CD4-positive, alpha-beta T cell (primary cell): Measurements from ENCODE around the gene R3HDM4. TPM values are rescaled to one million over a fixed set of nuclear protein-coding genes. Genes with fewer than 3 reads are reported as not detected.

Source experiments
- ATAC-seq: fragments of 200-7000 bp; cut with Tn5 transposase; one replicate; pipeline ENCODE4 v1.10.0; 2022; ENCODE audit warnings: mild to moderate bottlenecking; ENCODE audit not compliant: poor library complexity
- CTCF ChIA-PET: fragments of 350-600 bp; sonication (Branson Sonifier 250); formaldehyde crosslinking; loops from one replicate; lab custom pipeline; 2021; ENCODE audit warnings: antibody characterized with exemption, inconsistent platforms; lab: Charles Lee
- POLR2A ChIA-PET: fragments of 350-600 bp; sonication (Branson Sonifier 250); formaldehyde crosslinking; loops from one replicate; lab custom pipeline; 2021; ENCODE audit warnings: antibody characterized with exemption, inconsistent platforms; lab: Charles Lee
- DNase-seq, 14 experiments: peaks; one replicate each; pipeline ENCODE4 v3.0.0-alpha.2; 2013 to 2020; ENCODE audit warnings: mixed read lengths in 2 of 14
- H3K27ac ChIP-seq, 2 donors: one replicate each; pipeline versions ENCODE4 v1.5.1 to v1.7.0; 2013; ENCODE audit warnings: low read length in 2 of 2, low read depth in 1 of 2, mild to moderate bottlenecking in 1 of 2
- H3K27me3 ChIP-seq, 2 experiments: 1 replicate in 1 of 2; 2 replicates in 1 of 2; pipeline versions ENCODE4 v1.6.1 to v1.7.0; 2013; ENCODE audit warnings: low read length in 2 of 2, control low read depth in 1 of 2, mild to moderate bottlenecking in 1 of 2, moderate library complexity in 1 of 2; ENCODE audit not compliant: insufficient read depth in 2 of 2, control insufficient read depth in 1 of 2
- H3K36me3 ChIP-seq: one replicate; pipeline ENCODE4 v1.6.1; 2013; ENCODE audit warnings: low read length, control low read depth; ENCODE audit not compliant: insufficient read depth
- H3K4me1 ChIP-seq: one replicate; pipeline ENCODE4 v1.6.1; 2013; ENCODE audit warnings: low read length, control low read depth; ENCODE audit not compliant: insufficient read depth
- H3K4me3 ChIP-seq: one replicate; pipeline ENCODE4 v1.5.1; 2013; ENCODE audit warnings: mild to moderate bottlenecking, low read length, moderate library complexity
- H3K9me3 ChIP-seq, 2 experiments: 1 replicate in 1 of 2; 2 replicates in 1 of 2; pipeline versions ENCODE4 v1.6.1 to v1.7.0; 2013; ENCODE audit warnings: low read length in 2 of 2, mild to moderate bottlenecking in 2 of 2, control low read depth in 1 of 2, moderate library complexity in 1 of 2; ENCODE audit not compliant: control insufficient read depth in 1 of 2, insufficient read depth in 1 of 2
- H3K27ac Mint-ChIP-seq: one replicate; pipeline ENCODE4 v1.8.0; 2020; ENCODE audit warnings: mixed read lengths
- H3K27me3 Mint-ChIP-seq: one replicate; pipeline ENCODE4 v1.8.0; 2021; ENCODE audit warnings: mixed read lengths
- H3K36me3 Mint-ChIP-seq: one replicate; pipeline ENCODE4 v1.8.0; 2021; ENCODE audit warnings: low read depth, mixed read lengths
- H3K4me1 Mint-ChIP-seq: one replicate; pipeline ENCODE4 v1.8.0; 2021; ENCODE audit warnings: low read depth, mixed read lengths
- H3K4me3 Mint-ChIP-seq: one replicate; pipeline ENCODE4 v1.8.0; 2020; ENCODE audit warnings: mild to moderate bottlenecking, mixed read lengths
- H3K9me3 Mint-ChIP-seq: one replicate; pipeline ENCODE4 v1.8.0; 2020; ENCODE audit warnings: mixed read lengths
- CTCF ChIP-seq: fragments of 200-600 bp; IDR thresholded peaks from one replicate; pipeline ENCODE4 v1.8.0; 2022; ENCODE audit warnings: antibody characterized with exemption, mild to moderate bottlenecking
- intact Hi-C, 2 experiments: fragments of 100-400 bp; cut with DNase I in 1 of 2; cut with micrococcal nuclease in 1 of 2; formaldehyde crosslinking; loops; one replicate each; pipeline versions ENCODE4 v1.15.1 to v1.9.0; 2023 to 2025; cut with DNase I, micrococcal nuclease
- total RNA-seq, 174 experiments: library from RNA in 2 of 174; stranded (reverse) in 2 of 174; gene quantifications; one replicate each; pipeline ENCODE4 v1.2.3 and lab custom pipeline; 2021 to 2026

Gene R3HDM4
- total RNA-seq, 2 experiments from 2014 or later = 309 to 313 TPM

DNA sequence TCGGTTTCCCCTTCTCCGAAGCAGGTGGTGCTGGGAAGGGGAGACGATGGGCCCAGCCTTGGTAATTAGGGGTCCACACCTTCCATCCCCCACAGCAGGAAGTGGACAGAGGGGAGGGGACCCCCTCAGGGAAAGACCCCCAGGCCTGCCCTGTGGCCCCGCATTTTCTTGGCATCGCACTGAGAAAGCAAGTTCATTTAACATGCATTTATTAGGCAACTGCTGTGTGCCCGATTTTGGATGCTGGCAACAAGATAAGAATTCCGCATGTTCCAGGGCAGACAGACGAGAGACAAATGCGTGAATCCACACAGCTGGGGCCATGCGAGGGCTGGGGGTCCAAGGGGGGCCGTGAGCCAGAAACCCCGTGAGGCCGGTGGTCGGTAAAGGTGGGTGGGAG lies 41.3 kb upstream of the R3HDM4 start:
- intact Hi-C loops = no loop called here
- H3K4me3 ChIP-seq = no peak overlapping the region
- Mint-ChIP-seq H3K9me3 (no peaks in the 10 kb centered on the region), H3K4me1 (no peaks in the 10 kb centered on the region), H3K36me3 (no peaks in the 10 kb centered on the region), H3K27me3 (no peaks in the 10 kb centered on the region), H3K27ac (no peak overlapping the region), H3K4me3 (no peak overlapping the region)
- ChIA-PET CTCF (no interaction called here), POLR2A (no interaction called here)
- no peak for TF ChIP-seq CTCF
- H3K27me3 ChIP-seq = no peaks in the 10 kb centered on the region
- no peak overlapping the region for H3K27ac ChIP-seq
- no peaks in the 10 kb centered on the region for H3K36me3 ChIP-seq
- no peak for DNase-seq
- peaks cover 23% of the 10 kb centered on the region for H3K4me1 ChIP-seq
- H3K9me3 ChIP-seq = no peaks in the 10 kb centered on the region
- no peak for ATAC-seq

GRCh38 chr19:953445-954271 lies 40.6 kb upstream of the R3HDM4 start:
- Mint-ChIP-seq H3K4me1 (no peaks in the 10 kb centered on the region), H3K36me3 (no peaks in the 10 kb centered on the region), H3K4me3 (no peak overlapping the region), H3K27me3 (no peaks in the 10 kb centered on the region), H3K9me3 (no peaks in the 10 kb centered on the region), H3K27ac (no peak overlapping the region)
- peak overlapping the region; percentile 40 for H3K4me3 ChIP-seq
- intact Hi-C loops = no loop called here
- H3K9me3 ChIP-seq = no peaks in the 10 kb centered on the region
- H3K27me3 ChIP-seq = no peaks in the 10 kb centered on the region
- H3K27ac ChIP-seq = no peak overlapping the region
- no peak for ATAC-seq
- no peak for DNase-seq
- CTCF ChIA-PET = no interaction called here
- TF ChIP-seq CTCF = no peak
- POLR2A ChIA-PET = no interaction called here
- H3K36me3 ChIP-seq = no peaks in the 10 kb centered on the region
- peaks cover 23% of the 10 kb centered on the region for H3K4me1 ChIP-seq

DNA sequence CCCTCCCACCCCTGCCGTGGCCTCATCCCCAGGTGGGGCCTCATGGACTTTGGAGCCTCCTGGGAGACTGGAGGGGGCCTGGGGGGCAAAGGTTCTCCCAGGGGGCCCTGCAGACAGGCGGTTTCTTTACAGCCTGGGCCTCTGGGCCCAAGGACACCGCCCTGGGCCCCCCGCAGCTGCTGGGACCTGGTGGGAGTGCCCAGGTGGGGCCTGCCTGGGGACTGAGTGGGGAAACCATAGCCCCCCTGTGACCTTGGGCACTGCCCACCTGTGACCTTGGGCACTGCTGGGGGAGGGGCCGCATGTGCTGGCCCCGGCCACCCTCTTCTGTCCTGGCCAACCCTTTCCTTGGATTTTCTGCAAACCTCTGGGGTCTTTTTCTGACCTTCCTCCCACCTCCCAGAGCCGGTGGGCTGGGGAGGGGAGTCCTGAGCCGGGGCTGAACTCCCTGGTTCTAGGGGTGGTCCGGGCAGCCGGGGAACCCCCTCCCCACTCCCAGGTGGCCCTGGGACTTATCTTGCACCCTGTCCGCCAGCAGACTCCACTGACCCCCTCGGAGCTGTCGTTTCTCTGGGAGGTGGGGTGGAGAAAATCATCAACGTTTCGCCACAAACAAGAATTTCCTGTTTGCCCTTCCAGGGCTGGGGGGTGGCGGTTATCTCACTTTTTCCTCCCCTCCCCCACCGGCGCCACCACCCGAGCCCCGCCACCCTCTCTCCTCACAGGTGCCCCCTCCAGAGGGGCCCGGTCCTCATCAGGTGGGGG lies 39.8 kb upstream of the R3HDM4 start:
- POLR2A ChIA-PET = no interaction called here
- no peak for ATAC-seq
- Histone ChIP-seq H3K36me3 (no peaks in the 10 kb centered on the region), H3K27me3 (no peaks in the 10 kb centered on the region), H3K9me3 (no peaks in the 10 kb centered on the region), H3K4me3 (peak overlapping the region; percentile 40), H3K4me1 (peaks cover 23% of the 10 kb centered on the region), H3K27ac (no peak overlapping the region)
- H3K4me3 Mint-ChIP-seq = no peak overlapping the region
- H3K4me1 Mint-ChIP-seq = no peaks in the 10 kb centered on the region
- H3K27me3 Mint-ChIP-seq = no peaks in the 10 kb centered on the region
- no peaks in the 10 kb centered on the region for H3K36me3 Mint-ChIP-seq
- H3K9me3 Mint-ChIP-seq = no peaks in the 10 kb centered on the region
- CTCF ChIA-PET = no interaction called here
- no peak for TF ChIP-seq CTCF
- peak in 3 of 14 experiments; percentile 17 to 37 (median 29) for DNase-seq
- H3K27ac Mint-ChIP-seq = no peak overlapping the region
- intact Hi-C loops = no loop called here
